HG03565 (cell line): ENCODE results near the gene ZNF14.
"Not testable (repeated sequence)": the region's sequence is repeated elsewhere in the genome, so short reads cannot be mapped to it uniquely, and the experiment has no call there.

Source experiments
- ATAC-seq: cut with Tn5 transposase; IDR thresholded peaks from one replicate; pipeline ENCODE4 v1.9.1; 2021; ENCODE audit warnings: mild to moderate bottlenecking, moderate library complexity; ENCODE audit not compliant: unreplicated experiment

Gene ZNF14

GRCh38 chr19:19747357-19748220 lies 14.7 kb upstream of the ZNF14 start:
- ATAC-seq: no peak

- ATAC-seq: no peak
These were observed 13.6 kb upstream of the ZNF14 start for GRCh38 chr19:19746286-19747213.

- ATAC-seq: no peak
These were observed 12.8 kb upstream of the ZNF14 start for GRCh38 chr19:19745496-19746285.

GRCh38 chr19:19744641-19745040 lies 11.7 kb upstream of the ZNF14 start:
- no peak for ATAC-seq

GRCh38 chr19:19743921-19744320 lies 11.0 kb upstream of the ZNF14 start:
- not testable (repeated sequence) for ATAC-seq

DNA sequence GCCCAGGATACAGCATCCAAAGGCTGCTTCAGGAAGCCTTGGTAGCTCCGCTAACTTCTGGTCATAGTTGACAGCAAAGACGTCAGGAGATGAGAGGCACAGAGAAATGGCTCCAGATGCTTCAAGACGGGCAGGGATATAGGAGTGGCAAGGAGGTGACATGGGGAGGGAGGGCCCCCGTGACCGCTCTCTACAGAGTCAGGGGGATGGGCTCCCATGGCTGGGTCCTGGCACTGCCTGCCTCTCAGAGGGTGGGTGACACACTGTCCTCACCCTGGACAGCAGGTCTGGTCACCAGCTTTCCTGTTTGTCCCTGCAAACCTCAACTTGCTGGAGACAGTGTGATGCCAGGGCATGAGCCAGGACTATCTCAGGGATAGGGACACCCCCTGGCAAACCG lies 10.3 kb upstream of the ZNF14 start:
- ATAC-seq: no peak

DNA sequence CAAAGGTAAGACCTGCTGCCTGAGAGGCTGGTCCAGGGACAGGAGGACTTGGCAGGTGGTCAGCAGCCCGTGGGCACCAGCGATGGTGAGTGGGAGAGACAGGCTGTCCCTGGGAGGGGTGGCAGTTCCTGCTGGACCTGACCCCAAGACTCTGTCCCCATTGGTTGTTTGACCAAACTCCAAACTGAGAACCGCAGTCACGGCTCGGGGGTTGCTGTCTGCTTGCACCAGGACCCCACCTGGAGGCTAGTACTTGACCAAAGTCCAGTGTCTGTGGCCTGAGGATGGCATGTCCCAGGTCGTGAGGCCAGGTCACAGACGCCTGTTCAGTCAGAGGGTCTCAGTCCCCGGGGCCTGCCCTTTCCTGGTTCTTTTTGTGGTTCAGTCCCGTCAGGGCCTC lies 9.9 kb upstream of the ZNF14 start:
- ATAC-seq: no peak

DNA sequence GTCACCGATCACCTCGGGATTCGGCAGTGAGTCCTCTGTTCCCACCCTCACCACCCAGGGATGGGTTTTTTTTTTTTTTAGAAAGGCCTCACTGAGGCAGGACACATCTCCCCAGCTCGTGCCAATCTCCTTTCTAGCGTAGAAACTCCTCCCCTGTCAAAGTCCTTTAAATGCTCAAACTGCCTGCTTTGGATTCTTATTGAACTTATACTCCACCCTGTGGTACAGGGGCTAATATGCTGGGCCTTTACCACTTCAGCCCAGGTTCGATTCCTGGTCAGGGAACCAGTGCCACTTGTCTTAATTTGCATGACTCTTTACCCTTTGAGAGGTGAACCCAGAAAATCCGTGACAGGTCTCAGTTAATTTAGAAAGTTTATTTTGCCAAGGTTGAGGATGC lies 8.3 kb upstream of the ZNF14 start:
- no peak for ATAC-seq

- no peak for ATAC-seq
These were observed 7.8 kb upstream of the ZNF14 start for GRCh38 chr19:19740755-19741154.

DNA sequence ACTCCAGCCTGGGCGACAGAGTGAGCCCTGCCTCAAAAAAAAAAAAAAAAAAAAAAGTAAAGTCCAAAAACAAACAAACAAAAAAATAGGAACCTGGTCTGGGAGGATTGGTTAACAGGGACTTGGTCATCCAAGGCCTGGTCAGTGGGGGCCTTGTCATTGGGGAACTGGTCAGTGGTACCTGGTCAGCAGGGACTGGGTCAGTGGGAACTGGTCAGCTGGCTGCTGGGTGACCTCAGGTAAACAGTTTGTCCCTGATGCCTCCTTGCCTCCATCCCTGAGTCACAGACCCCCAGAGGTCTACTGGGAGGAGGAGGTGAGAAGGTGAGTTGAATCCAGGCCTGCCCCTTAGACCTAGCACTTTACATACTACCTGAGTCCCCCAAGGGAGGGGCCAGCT lies 5.7 kb upstream of the ZNF14 start:
- no peak for ATAC-seq

- no peak for ATAC-seq
These were observed 4.8 kb upstream of the ZNF14 start for GRCh38 chr19:19737559-19738332.

- ATAC-seq: no peak
These were observed 11.0 kb downstream of the ZNF14 start for GRCh38 chr19:19721896-19722295.

- ATAC-seq: no peak
These were observed 13.1 kb downstream of the ZNF14 start for GRCh38 chr19:19719798-19720197.

DNA sequence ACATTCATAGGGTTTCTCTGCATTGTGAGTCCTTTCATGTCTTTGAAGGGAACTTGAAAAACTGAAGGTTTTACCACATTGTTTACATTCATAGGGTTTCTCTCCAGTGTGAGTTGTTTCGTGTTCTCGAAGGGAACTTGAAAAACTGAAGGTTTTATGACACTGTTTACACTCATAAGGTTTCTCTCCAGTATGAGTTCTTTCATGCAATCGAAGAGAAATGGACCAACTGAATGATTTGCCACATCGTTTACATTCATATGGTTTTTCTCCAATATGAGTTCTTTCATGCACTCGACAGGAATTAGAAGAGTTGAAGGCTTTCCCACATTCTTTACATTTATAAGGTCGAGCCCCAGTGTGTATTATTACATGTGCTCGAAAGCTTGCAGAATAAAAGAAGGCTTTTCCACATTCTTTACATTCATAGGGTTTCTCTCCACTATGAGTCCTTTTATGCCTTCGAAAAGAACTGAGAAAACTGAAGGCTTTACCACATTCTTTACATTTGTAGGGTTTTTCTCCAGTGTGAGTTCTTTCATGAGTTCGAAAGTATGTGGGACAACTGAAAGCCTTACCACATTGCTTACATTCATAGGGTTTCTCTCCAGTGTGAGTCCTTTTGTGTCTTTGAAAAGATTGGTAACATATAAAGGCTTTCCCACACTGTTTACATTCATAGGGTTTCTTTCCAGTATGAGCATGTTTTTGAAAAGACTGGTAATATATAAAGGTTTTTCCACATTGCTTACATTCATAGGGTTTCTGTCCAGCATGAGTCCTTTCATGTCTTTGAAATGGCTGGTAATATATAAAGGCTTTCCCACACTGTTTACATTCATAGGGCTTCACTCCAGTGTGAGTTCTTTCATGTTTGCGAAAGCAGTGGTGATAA lies 20.7 kb downstream of the ZNF14 start:
- ATAC-seq: no peak

DNA sequence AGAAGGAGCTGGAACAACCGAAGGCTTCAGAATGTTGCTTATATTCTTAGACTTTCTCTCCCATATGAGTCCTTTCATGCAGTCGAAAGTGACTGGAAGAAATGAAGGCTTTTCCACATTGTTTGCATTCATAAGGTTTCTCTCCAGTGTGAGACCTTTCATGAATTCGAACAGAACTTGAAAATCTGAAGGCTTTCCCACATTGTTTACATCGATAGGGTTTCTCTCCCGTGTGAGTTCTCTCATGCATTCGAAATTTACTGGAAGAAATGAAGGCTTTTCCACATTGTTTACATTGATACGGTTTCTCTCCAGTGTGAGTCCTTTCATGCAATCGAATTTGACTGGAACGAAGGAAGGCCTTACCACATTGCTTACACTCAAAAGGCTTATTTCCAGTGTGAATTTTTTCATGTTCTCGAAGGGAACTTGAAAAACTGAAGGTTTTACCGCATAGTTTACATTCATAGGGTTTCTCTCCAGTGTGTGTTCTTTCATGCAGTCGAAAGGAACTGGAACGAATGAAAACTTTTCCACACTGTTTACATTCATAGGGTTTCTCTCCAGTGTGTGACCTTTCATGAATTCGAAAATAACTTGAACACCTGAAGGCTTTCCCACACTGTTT lies 21.5 kb downstream of the ZNF14 start:
- ATAC-seq: no peak

GRCh38 chr19:19710506-19710905 lies 22.4 kb downstream of the ZNF14 start:
- no peak for ATAC-seq

- no peak for ATAC-seq
These were observed 28.1 kb downstream of the ZNF14 start for GRCh38 chr19:19704836-19705235.

DNA sequence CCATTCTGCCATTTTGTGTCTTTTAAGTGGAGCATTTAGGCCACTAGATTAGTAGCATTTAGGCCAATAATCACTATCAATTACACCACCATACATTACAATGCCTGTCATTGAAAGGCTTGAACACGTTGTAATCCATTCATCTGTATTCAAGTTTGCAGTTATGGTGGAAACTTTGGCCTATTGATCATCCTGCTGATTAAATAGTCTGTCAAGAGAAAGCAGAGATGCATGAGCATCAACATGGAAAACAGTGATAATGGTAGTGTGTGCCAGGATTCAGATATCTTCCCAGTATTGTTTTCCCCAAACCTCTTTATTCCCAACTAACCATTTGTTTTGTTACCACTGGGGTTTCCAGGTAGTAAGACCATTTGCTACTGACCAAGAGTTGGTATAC lies 32.4 kb downstream of the ZNF14 start:
- not testable (repeated sequence) for ATAC-seq

DNA sequence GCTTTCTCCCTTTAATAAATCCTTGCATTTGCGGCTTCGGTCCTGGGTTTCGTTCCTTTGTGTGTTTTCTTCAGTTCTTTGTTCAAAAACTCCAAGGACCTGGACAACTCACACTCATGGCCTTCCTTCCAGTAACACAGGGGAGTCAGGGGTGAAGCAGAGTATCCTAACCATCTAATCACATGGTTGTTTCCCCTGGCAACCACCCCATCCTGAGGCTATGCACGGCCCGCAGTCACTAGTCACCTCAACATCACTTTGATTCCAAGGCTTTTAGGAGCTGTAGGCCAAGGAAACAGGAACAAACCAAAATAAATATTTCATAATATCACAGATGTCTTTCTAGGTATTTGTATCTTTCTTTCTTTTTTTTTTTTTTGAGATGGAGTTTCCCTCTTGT lies 35.3 kb downstream of the ZNF14 start:
- no peak for ATAC-seq
